ENCODE results near the gene DIS3L.
A peak's percentile ranks its signal among the peaks of the same experiment; 100 is the strongest.
"Not testable (repeated sequence)": the region's sequence is repeated elsewhere in the genome, so short reads cannot be mapped to it uniquely, and the experiment has no call there.

DIS3L gene

DNA sequence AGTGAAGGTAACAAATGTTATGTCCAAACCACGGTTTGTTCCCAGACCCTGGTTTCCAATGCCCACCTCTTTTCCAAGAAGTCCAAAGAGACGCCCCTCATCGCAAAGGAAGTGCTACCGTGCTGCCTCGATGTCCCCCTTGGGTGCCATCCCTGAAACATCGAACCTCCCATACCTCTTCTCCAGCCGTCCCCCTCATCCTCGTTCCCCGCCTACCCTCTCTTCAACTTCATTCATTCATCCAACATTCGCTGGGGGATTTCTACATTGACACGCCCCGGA, 62.6 kb downstream of the DIS3L start:
- Histone ChIP-seq H4K91ac (ENCODE audit: low read depth, low read length, poor library complexity) (no peak overlapping the region), H3K18ac (ENCODE audit: low read length) (peak overlapping the region; percentile 96), H3K36me3 (replicated peaks in 1 of 2; ENCODE audit: control insufficient read depth in 2 of 2, insufficient read depth in 2 of 2, low read length in 2 of 2) (peaks cover 0 to 33% of the 10 kb centered on the region in 2 donors), H3K4me3 (ENCODE audit: low read length in 2 of 2) (peak overlapping the region; percentile 86 to 89), H2BK15ac (ENCODE audit: low read length) (no peak overlapping the region), H3K27ac (replicated peaks; ENCODE audit: low read length) (no peak overlapping the region), H3K4ac (ENCODE audit: low read length) (no peak overlapping the region), H2AK5ac (ENCODE audit: low read depth, low read length) (no peak overlapping the region), H3K4me1 (ENCODE audit: control insufficient read depth in 2 of 2, insufficient read depth in 1 of 2, low read depth in 1 of 2, low read length in 2 of 2) (peaks cover 0 to 2% of the 10 kb centered on the region in 2 donors), H3K9me3 (replicated peaks in 1 of 2; ENCODE audit: control insufficient read depth in 2 of 2, insufficient read depth in 1 of 2, low read depth in 1 of 2, low read length in 2 of 2) (no peaks in the 10 kb centered on the region), H4K8ac (ENCODE audit: low read depth, low read length) (no peak overlapping the region), H2BK120ac (ENCODE audit: low read depth, low read length) (no peak overlapping the region), H3K23ac (ENCODE audit: low read depth, low read length, poor library complexity) (peak overlapping the region; percentile 96), H2BK5ac (ENCODE audit: low read length) (no peak overlapping the region), H3K9ac (ENCODE audit: low read depth, low read length, poor library complexity) (peak overlapping the region; percentile 94), H2BK12ac (ENCODE audit: low read length) (no peak overlapping the region), H3K79me1 (ENCODE audit: low read depth, low read length) (no peaks in the 10 kb centered on the region), H3K27me3 (ENCODE audit: control insufficient read depth in 3 of 3, insufficient read depth in 3 of 3, low read depth in 1 of 3, low read length in 3 of 3) (no peaks in the 10 kb centered on the region), H3K14ac (ENCODE audit: low read length) (no peak overlapping the region), H2AFZ (ENCODE audit: low read length) (peak overlapping the region; percentile 99), H3K4me2 (ENCODE audit: insufficient read depth, low read length, poor library complexity, severe bottlenecking) (peak overlapping the region; percentile 77)
- no CpG with 5 or more reads among the region's 12 CpGs for WGBS, 2 donors (ENCODE audit: extremely low coverage in 2 of 2, insufficient read length in 2 of 2, insufficient replicate concordance in 1 of 2)
- no peak for DNase-seq (ENCODE audit: low spot score)

DNA sequence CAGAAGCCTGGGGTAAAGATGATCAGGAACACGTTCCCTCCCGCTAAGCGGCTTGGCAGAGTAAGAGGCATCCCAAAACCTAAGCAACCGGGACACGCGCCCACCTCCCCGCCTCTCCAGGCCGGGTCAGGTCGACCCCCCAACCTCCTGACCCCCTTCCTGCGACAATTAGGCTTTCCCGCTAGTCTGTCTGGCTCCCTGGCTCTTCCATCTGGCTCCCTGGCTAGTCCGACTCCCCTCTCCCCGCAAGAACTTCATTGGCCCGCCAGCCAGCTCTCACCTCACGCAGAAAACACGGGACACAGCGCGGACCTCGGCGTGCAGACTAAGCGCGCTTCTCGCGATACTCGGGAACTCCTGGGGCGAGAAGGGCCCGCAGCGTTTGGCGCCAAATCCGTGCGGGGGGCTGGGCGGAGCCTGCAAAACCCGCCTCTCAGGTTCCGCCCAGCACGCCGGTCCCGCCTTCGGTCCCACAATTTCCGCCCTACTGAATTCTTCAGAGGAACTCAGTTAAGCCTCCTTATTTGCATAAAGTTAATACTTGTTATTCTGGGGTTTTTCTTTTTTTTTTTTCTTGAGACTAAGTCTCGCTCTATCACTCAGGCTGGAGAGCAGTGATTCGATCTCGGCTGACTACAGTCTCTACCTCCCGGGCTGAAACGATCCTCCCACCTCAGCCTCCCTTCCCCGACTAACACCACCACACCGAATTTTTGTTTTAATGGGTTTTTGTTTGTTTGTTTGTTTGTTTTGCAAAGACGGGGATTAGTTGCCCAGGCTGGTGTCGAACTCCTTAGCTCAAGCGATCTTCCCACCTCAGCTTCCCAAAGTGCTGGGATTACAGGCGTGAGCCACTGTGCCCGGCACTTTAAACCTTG, 63.2 kb downstream of the DIS3L start, which contains the start of gene TIPIN:
Gene TIPIN (minus strand): TSS at position 327 of the 878 bp plus-strand sequence. CDS start 3,738 bp downstream, outside the sequence.
- Histone ChIP-seq H3K4me3 (ENCODE audit: low read length in 2 of 2) (peak within 1 kb of the TSS; percentile 86 to 89), H3K4ac (ENCODE audit: low read length) (no peak within 1 kb of the TSS), H3K79me1 (ENCODE audit: low read depth, low read length) (no peaks in the 10 kb centered on the region), H4K91ac (ENCODE audit: low read depth, low read length, poor library complexity) (no peak within 1 kb of the TSS), H4K8ac (ENCODE audit: low read depth, low read length) (no peak within 1 kb of the TSS), H3K18ac (ENCODE audit: low read length) (peak within 1 kb of the TSS; percentile 96), H3K27me3 (ENCODE audit: control insufficient read depth in 3 of 3, insufficient read depth in 3 of 3, low read depth in 1 of 3, low read length in 3 of 3) (no peaks in the 10 kb centered on the region), H2BK12ac (ENCODE audit: low read length) (no peak within 1 kb of the TSS), H2AFZ (ENCODE audit: low read length) (peak within 1 kb of the TSS; percentile 99), H3K9ac (ENCODE audit: low read depth, low read length, poor library complexity) (peak within 1 kb of the TSS; percentile 94), H2BK5ac (ENCODE audit: low read length) (peak within 1 kb of the TSS; percentile 2), H2AK5ac (ENCODE audit: low read depth, low read length) (no peak within 1 kb of the TSS), H3K9me3 (replicated peaks in 1 of 2; ENCODE audit: control insufficient read depth in 2 of 2, insufficient read depth in 1 of 2, low read depth in 1 of 2, low read length in 2 of 2) (no peaks in the 10 kb centered on the region), H3K4me2 (ENCODE audit: insufficient read depth, low read length, poor library complexity, severe bottlenecking) (peak within 1 kb of the TSS; percentile 77), H3K23ac (ENCODE audit: low read depth, low read length, poor library complexity) (peak within 1 kb of the TSS; percentile 96), H3K14ac (ENCODE audit: low read length) (peak within 1 kb of the TSS; percentile 95), H2BK120ac (ENCODE audit: low read depth, low read length) (no peak within 1 kb of the TSS), H3K36me3 (replicated peaks in 1 of 2; ENCODE audit: control insufficient read depth in 2 of 2, insufficient read depth in 2 of 2, low read length in 2 of 2) (peaks cover 0 to 28% of the 10 kb centered on the region in 2 donors), H3K27ac (replicated peaks; ENCODE audit: low read length) (peak within 1 kb of the TSS; percentile 44), H3K4me1 (ENCODE audit: control insufficient read depth in 2 of 2, insufficient read depth in 1 of 2, low read depth in 1 of 2, low read length in 2 of 2) (peaks cover 0 to 2% of the 10 kb centered on the region in 2 donors), H2BK15ac (ENCODE audit: low read length) (no peak within 1 kb of the TSS)
- DNase-seq (ENCODE audit: low spot score) = peak; percentile 87
- no CpG with 5 or more reads among the region's 51 CpGs for WGBS, 2 donors (ENCODE audit: extremely low coverage in 2 of 2, insufficient read length in 2 of 2, insufficient replicate concordance in 1 of 2)

DNA sequence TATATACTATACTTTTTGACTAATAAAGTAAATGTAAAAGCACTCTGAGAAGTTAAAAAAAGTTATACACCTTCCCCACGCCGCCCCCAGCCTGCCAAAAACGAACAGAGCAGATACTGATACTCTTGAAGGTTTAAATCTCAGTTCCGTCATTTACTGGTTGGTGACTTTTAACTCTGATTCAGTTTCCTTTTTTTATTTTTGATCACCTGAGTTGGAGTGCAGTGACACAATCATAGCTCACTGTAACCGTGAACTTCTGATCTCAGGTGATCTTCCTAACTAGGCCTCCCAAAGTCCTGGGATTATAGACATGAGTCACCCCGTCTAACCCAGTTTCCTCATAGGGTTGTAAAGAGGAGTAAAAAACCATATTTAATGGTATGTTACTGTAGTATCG, 66.4 kb downstream of the DIS3L start:
- Histone ChIP-seq H3K36me3 (replicated peaks in 1 of 2; ENCODE audit: control insufficient read depth in 2 of 2, insufficient read depth in 2 of 2, low read length in 2 of 2) (no peaks in the 10 kb centered on the region), H2BK15ac (ENCODE audit: low read length) (no peak overlapping the region), H3K27me3 (ENCODE audit: control insufficient read depth in 3 of 3, insufficient read depth in 3 of 3, low read depth in 1 of 3, low read length in 3 of 3) (no peaks in the 10 kb centered on the region), H3K27ac (replicated peaks; ENCODE audit: low read length) (no peak overlapping the region), H3K4me3 (ENCODE audit: low read length in 2 of 2) (no peak overlapping the region), H3K9ac (ENCODE audit: low read depth, low read length, poor library complexity) (no peak overlapping the region), H3K9me3 (replicated peaks in 1 of 2; ENCODE audit: control insufficient read depth in 2 of 2, insufficient read depth in 1 of 2, low read depth in 1 of 2, low read length in 2 of 2) (no peaks in the 10 kb centered on the region), H2BK12ac (ENCODE audit: low read length) (no peak overlapping the region), H2BK120ac (ENCODE audit: low read depth, low read length) (no peak overlapping the region), H3K4ac (ENCODE audit: low read length) (no peak overlapping the region), H3K14ac (ENCODE audit: low read length) (no peak overlapping the region), H3K4me2 (ENCODE audit: insufficient read depth, low read length, poor library complexity, severe bottlenecking) (no peak overlapping the region), H4K8ac (ENCODE audit: low read depth, low read length) (no peak overlapping the region), H3K4me1 (ENCODE audit: control insufficient read depth in 2 of 2, insufficient read depth in 1 of 2, low read depth in 1 of 2, low read length in 2 of 2) (peaks cover 0 to 2% of the 10 kb centered on the region in 2 donors), H2AFZ (ENCODE audit: low read length) (no peak overlapping the region), H3K79me1 (ENCODE audit: low read depth, low read length) (no peaks in the 10 kb centered on the region), H2BK5ac (ENCODE audit: low read length) (no peak overlapping the region), H2AK5ac (ENCODE audit: low read depth, low read length) (no peak overlapping the region), H4K91ac (ENCODE audit: low read depth, low read length, poor library complexity) (no peak overlapping the region), H3K23ac (ENCODE audit: low read depth, low read length, poor library complexity) (no peak overlapping the region), H3K18ac (ENCODE audit: low read length) (no peak overlapping the region)
- WGBS, 2 donors (ENCODE audit: extremely low coverage in 2 of 2, insufficient read length in 2 of 2, insufficient replicate concordance in 1 of 2) = no CpG with 5 or more reads among the region's 7 CpGs
- no peak for DNase-seq (ENCODE audit: low spot score)

DNA sequence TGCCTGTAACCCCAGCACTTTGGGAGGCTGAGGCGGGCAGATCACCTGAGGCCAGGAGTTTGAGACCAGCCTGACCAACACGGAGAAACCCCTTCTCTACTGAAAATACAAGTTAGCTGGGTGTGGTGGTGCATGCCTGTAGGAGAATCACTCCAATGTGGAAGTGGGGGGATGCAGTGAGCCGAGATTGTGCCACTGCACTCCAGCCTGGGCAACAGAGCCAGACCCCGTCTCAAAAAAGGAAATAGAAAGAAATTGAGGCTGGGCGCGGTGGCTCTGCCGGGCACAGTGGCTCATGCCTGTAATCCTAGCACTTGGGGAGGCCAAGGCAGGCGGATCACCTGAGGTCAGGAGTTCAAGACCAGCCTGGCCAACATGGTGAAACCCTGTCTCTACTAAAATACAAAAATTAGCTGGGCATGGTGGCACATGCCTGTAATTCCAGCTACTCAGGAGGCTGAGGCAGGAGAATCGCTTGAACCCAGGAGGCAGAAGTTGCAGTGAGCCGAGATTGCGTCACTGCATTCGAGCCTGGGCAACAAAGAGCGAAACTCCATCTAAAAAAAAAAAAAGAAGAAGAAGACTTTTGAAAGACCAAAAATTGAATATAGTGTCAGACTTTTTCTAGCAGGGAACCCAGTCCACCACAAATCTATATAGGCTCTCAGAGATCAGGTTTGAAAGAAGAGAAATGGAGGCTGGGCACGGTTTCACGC, 68.5 kb downstream of the DIS3L start:
- DNase-seq (ENCODE audit: low spot score); H2BK15ac ChIP-seq (ENCODE audit: low read length); H3K4ac ChIP-seq (ENCODE audit: low read length); H2BK12ac ChIP-seq (ENCODE audit: low read length); H3K36me3 ChIP-seq (replicated peaks in 1 of 2; ENCODE audit: control insufficient read depth in 2 of 2, insufficient read depth in 2 of 2, low read length in 2 of 2); H3K23ac ChIP-seq (ENCODE audit: low read depth, low read length, poor library complexity); H3K79me1 ChIP-seq (ENCODE audit: low read depth, low read length); H3K4me3 ChIP-seq (ENCODE audit: low read length in 2 of 2); H3K27me3 ChIP-seq (ENCODE audit: control insufficient read depth in 3 of 3, insufficient read depth in 3 of 3, low read depth in 1 of 3, low read length in 3 of 3); H2AK5ac ChIP-seq (ENCODE audit: low read depth, low read length); H2BK120ac ChIP-seq (ENCODE audit: low read depth, low read length); H3K27ac ChIP-seq (replicated peaks; ENCODE audit: low read length); H4K8ac ChIP-seq (ENCODE audit: low read depth, low read length); H3K4me2 ChIP-seq (ENCODE audit: insufficient read depth, low read length, poor library complexity, severe bottlenecking); H3K14ac ChIP-seq (ENCODE audit: low read length); H2AFZ ChIP-seq (ENCODE audit: low read length); H2BK5ac ChIP-seq (ENCODE audit: low read length); H4K91ac ChIP-seq (ENCODE audit: low read depth, low read length, poor library complexity); H3K4me1 ChIP-seq (ENCODE audit: control insufficient read depth in 2 of 2, insufficient read depth in 1 of 2, low read depth in 1 of 2, low read length in 2 of 2); H3K18ac ChIP-seq (ENCODE audit: low read length); H3K9me3 ChIP-seq (replicated peaks in 1 of 2; ENCODE audit: control insufficient read depth in 2 of 2, insufficient read depth in 1 of 2, low read depth in 1 of 2, low read length in 2 of 2): not testable (repeated sequence)
- peak overlapping the region; percentile 3 for H3K9ac ChIP-seq (ENCODE audit: low read depth, low read length, poor library complexity)
- WGBS, 2 donors (ENCODE audit: extremely low coverage in 2 of 2, insufficient read length in 2 of 2, insufficient replicate concordance in 1 of 2) = no CpG with 5 or more reads among the region's 15 CpGs

Data from neuronal stem cell (in vitro differentiated cells).